BLaER1 treated with 17β-estradiol and CSF1 and Interleukin-3, amounts not matched to agents 10 nM and 100 nM (cell line): Measurements from ENCODE around the gene C12orf57.

Experiments
- H3K27ac ChIP-seq, 11 experiments: shearing (Covaris generic); formaldehyde crosslinking; 2 replicates each; pipeline ENCODE4 v1.8.1; 2022
- H3K27me3 ChIP-seq, 11 experiments: shearing (Covaris generic); formaldehyde crosslinking; 2 replicates each; pipeline ENCODE4 v1.8.1; 2022
- H3K36me3 ChIP-seq, 11 experiments: shearing (Covaris generic); formaldehyde crosslinking; 2 replicates each; pipeline ENCODE4 v1.8.1; 2022
- H3K4me1 ChIP-seq, 10 experiments: shearing (Covaris generic); formaldehyde crosslinking; 2 replicates each; pipeline ENCODE4 v1.8.1; 2022
- H3K4me2 ChIP-seq, 11 experiments: shearing (Covaris generic); formaldehyde crosslinking; 2 replicates each; pipeline ENCODE4 v1.8.1; 2022
- H3K4me3 ChIP-seq, 10 experiments: shearing (Covaris generic); formaldehyde crosslinking; 2 replicates each; pipeline ENCODE4 v1.8.1; 2022
- H3K9ac ChIP-seq, 11 experiments: shearing (Covaris generic); formaldehyde crosslinking; 2 replicates each; pipeline ENCODE4 v1.8.1; 2022
- H3K9me3 ChIP-seq, 11 experiments: shearing (Covaris generic); formaldehyde crosslinking; replicated peaks in 1 of 11; 2 replicates each; pipeline ENCODE4 v1.8.1; 2022
- H4K20me1 ChIP-seq, 11 experiments: shearing (Covaris generic); formaldehyde crosslinking; 2 replicates each; pipeline ENCODE4 v1.8.1; 2022
- Cebpa-rat ChIP-seq, 11 experiments: shearing (Covaris generic); IDR thresholded peaks; 2 replicates each; pipeline ENCODE4 v1.8.1; 2022

The C12orf57 gene

DNA sequence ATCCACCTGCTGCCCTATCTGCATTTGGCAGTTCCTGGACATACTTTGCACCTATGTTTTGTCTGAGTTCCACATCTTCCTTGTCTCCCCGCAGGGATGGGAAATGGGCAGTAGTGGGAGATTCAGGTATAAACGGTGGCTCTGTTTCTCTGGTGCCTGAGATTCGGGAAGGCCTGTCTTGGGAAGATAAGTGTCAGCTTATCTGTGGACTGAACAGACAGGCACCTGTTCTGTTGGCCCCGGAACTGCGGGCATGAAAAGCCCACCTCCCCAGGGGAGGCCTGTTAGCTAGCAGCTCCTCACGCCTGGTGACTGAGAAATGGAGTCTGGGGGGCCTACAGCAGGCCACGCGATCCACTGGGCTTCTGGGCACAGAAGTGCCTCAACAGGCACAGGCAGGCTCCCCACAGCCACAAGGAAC is 20.8 kb downstream of the C12orf57 start:
- Histone ChIP-seq H3K9me3 (no peaks in the 10 kb centered on the region), H3K4me1 (peaks cover 76 to 94% (median 85%) of the 10 kb centered on the region in 10 experiments), H3K27me3 (no peaks in the 10 kb centered on the region), H3K27ac (peak overlapping the region; percentile 33 to 95 (median 69); a peak in 21 of 22 replicates), H3K36me3 (peaks cover 53 to 71% (median 63%) of the 10 kb centered on the region in 11 experiments), H3K4me2 (peak overlapping the region; percentile 32 to 67 (median 60)), H3K4me3 (no peak overlapping the region), H4K20me1 (peaks cover 5 to 34% (median 20%) of the 10 kb centered on the region in 11 experiments; a peak in 15 of 22 replicates), H3K9ac (peak overlapping the region; percentile 46 to 98 (median 62); a peak in 20 of 22 replicates)
- TF ChIP-seq Cebpa-rat (IDR thresholded peaks at IDR 0.05) = no peak

DNA sequence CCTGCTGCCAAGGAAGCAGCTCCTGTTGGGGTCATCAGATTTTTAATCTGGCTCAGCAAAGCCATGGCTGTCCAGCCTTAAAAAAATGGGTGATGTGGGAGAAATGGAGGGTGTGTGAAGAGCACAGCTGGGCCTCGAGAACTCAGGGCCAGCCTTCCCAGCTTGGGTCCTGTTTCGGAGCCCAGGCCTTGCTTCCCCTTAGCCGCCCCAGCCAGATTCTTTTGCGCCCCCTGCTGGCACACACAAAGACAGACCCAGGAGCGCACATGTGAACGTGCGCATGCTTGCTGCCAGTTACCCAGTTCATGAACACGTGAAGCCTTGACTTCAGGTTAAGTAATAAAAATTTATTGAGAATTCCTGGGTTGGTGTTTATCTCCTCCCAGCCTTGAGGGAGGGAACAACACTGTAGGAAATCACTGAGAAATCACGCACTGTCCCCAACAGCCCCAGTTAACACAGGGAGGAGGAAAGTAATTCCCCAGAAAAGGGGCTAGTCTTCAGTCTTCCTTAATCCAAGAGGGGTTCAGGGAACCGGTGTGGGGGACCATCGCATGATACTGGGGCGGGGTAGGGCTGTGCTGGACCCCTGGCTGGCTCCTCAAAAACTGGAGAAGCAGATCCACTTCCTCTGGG is 21.3 kb downstream of the C12orf57 start:
- Histone ChIP-seq H3K36me3 (peaks cover 50 to 69% (median 62%) of the 10 kb centered on the region in 11 experiments), H3K9ac (peak overlapping the region; percentile 46 to 98 (median 62); a peak in 20 of 22 replicates)

DNA sequence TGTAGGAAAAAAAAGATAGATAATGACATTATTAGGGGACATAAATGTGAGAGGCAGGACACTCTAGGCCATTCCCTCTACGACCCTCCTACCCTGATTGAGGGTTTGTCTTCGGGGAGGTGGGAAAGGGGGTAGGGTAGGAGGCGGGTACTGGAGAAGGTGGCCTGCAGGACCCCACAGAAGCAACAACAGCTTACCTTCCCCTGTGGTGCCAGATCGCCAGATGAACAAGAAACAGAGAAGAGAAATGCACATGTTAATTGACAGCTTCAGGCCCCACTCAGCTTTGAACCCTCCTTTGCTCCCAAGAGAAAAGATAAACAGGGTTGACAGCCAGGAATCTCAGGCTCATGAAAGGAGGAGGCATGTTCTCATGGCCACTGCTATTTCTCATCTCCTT is 21.9 kb downstream of the C12orf57 start:
- H3K9ac ChIP-seq = peak overlapping the region in 10 of 11 experiments; percentile 37 to 98 (median 54); a peak in 18 of 22 replicates

More for the DNA sequence above, 21.3 kb downstream of the C12orf57 start:
- peaks cover 5 to 29% (median 20%) of the 10 kb centered on the region in 11 experiments; a peak in 15 of 22 replicates for H4K20me1 ChIP-seq
- no peaks in the 10 kb centered on the region for H3K27me3 ChIP-seq
- no peak overlapping the region for H3K4me3 ChIP-seq
- H3K27ac ChIP-seq = peak overlapping the region; percentile 33 to 95 (median 69); a peak in 21 of 22 replicates
- H3K9me3 ChIP-seq = no peaks in the 10 kb centered on the region
- peak overlapping the region; percentile 32 to 67 (median 60) for H3K4me2 ChIP-seq
- TF ChIP-seq Cebpa-rat (IDR thresholded peaks at IDR 0.05) = no peak
- peaks cover 72 to 88% (median 80%) of the 10 kb centered on the region in 10 experiments for H3K4me1 ChIP-seq

DNA sequence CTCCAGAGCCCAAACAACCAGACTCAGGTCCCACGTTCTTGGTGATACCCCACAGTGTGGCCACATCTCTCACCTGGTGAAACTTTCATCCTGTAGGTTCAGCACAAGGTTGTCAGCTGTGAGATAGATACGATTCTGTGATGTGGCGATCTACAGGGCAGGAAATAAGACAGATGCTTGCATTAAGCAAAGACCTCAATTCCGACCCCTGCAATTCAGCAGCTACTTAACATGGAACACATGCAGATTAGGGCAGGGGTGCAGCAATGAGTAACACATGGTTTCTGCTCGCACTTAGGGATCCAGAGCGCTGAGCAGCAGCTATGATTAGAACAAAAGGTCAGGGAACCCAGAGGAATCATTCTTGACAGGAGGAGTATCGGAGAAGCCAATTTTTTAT is 22.5 kb downstream of the C12orf57 start:
- H3K4me1 ChIP-seq = peaks cover 60 to 76% (median 68%) of the 10 kb centered on the region in 10 experiments
- peak overlapping the region in 1 of 11 experiments; percentile 4; a peak in 1 of 22 replicates for H3K4me2 ChIP-seq
- H3K9me3 ChIP-seq = no peaks in the 10 kb centered on the region
- H3K9ac ChIP-seq = peak overlapping the region in 9 of 11 experiments; percentile 29 to 98 (median 57); a peak in 12 of 22 replicates
- H3K27me3 ChIP-seq = no peaks in the 10 kb centered on the region
- H3K4me3 ChIP-seq = no peak overlapping the region
- no peak for TF ChIP-seq Cebpa-rat (IDR thresholded peaks at IDR 0.05)
- H3K36me3 ChIP-seq = peaks cover 40 to 60% (median 54%) of the 10 kb centered on the region in 11 experiments
- H4K20me1 ChIP-seq = peaks cover 0 to 29% (median 19%) of the 10 kb centered on the region in 11 experiments; a peak in 11 of 22 replicates
- peak overlapping the region in 2 of 11 experiments; percentile 69 to 74; a peak in 3 of 22 replicates for H3K27ac ChIP-seq

More for the DNA sequence above, 21.9 kb downstream of the C12orf57 start:
- H3K9me3 ChIP-seq = no peaks in the 10 kb centered on the region
- H3K27ac ChIP-seq = peak overlapping the region in 9 of 11 experiments; percentile 42 to 95 (median 69); a peak in 16 of 22 replicates
- peaks cover 4 to 29% (median 20%) of the 10 kb centered on the region in 11 experiments; a peak in 13 of 22 replicates for H4K20me1 ChIP-seq
- no peaks in the 10 kb centered on the region for H3K27me3 ChIP-seq
- peaks cover 67 to 83% (median 75%) of the 10 kb centered on the region in 10 experiments for H3K4me1 ChIP-seq
- no peak for TF ChIP-seq Cebpa-rat (IDR thresholded peaks at IDR 0.05)
- peaks cover 45 to 64% (median 57%) of the 10 kb centered on the region in 11 experiments for H3K36me3 ChIP-seq
- no peak overlapping the region for H3K4me3 ChIP-seq
- H3K4me2 ChIP-seq = peak overlapping the region in 10 of 11 experiments; percentile 9 to 65 (median 34); a peak in 10 of 22 replicates

DNA sequence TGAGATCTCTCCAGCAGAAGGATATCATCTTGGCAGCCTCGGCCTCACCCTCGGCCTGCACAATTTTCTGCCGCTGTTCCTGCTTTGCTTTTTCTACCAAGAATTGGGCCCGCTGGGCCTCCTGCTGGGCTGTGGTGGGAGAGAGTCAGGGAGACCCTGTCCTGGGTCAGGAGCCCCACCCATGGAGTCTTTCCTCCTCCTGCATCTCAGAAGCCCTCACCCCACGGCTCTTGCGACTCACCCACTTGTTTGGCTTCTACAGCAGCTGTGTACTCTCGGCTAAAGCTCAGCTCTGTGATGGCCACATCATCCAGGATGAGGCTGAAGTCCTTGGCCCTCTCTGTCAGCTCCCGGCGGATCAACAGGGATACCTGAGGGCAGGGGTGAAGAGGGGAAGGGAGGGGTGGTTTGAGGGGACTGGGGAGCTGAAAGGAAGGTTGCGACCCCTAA is 23.9 kb downstream of the C12orf57 start:
- no peaks in the 10 kb centered on the region for H3K27me3 ChIP-seq
- TF ChIP-seq Cebpa-rat (IDR thresholded peaks at IDR 0.05) = no peak
- H3K4me3 ChIP-seq = peak overlapping the region in 1 of 10 experiments; percentile 90; a peak in 2 of 20 replicates
- H3K27ac ChIP-seq = peak overlapping the region in 6 of 11 experiments; percentile 11 to 98 (median 94); a peak in 6 of 22 replicates
- peak overlapping the region in 7 of 11 experiments; percentile 87 to 99 (median 98); a peak in 9 of 22 replicates for H3K4me2 ChIP-seq
- peak overlapping the region; percentile 22 to 99 (median 93); a peak in 19 of 22 replicates for H3K9ac ChIP-seq
- H3K9me3 ChIP-seq = no peaks in the 10 kb centered on the region
- peaks cover 59 to 76% (median 68%) of the 10 kb centered on the region in 10 experiments for H3K4me1 ChIP-seq
- peaks cover 40 to 66% (median 57%) of the 10 kb centered on the region in 11 experiments for H3K36me3 ChIP-seq
- H4K20me1 ChIP-seq = peaks cover 0 to 29% (median 19%) of the 10 kb centered on the region in 11 experiments; a peak in 10 of 22 replicates

DNA sequence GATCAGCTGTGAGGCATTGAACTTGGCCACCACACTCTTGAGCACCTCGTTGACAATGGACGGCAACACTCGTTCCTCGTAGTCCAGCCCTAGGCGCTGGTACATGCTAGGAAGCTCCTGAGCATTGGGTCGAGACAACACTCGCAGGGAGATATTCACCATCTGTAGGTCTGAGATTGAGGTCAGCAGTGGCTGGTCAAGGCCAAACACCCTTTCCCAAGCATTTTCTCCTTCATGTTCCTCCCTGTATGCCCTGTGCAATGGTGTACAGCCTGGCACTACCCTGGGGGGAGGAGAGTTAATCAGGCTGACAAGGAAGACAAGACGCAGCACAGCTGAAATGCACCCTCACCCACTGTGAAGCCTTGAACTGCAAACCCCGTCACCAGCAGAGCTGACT is 24.6 kb downstream of the C12orf57 start:
- Histone ChIP-seq H4K20me1 (peaks cover 0 to 29% (median 19%) of the 10 kb centered on the region in 11 experiments; a peak in 10 of 22 replicates), H3K9me3 (no peaks in the 10 kb centered on the region), H3K27ac (peak overlapping the region in 9 of 11 experiments; percentile 77 to 99 (median 94); a peak in 12 of 22 replicates), H3K9ac (peak overlapping the region; percentile 90 to 99 (median 93); a peak in 21 of 22 replicates), H3K4me3 (peak overlapping the region in 9 of 10 experiments; percentile 77 to 93 (median 86); a peak in 14 of 20 replicates), H3K4me2 (peak overlapping the region; percentile 87 to 100 (median 96)), H3K27me3 (no peaks in the 10 kb centered on the region), H3K4me1 (peaks cover 57 to 76% (median 68%) of the 10 kb centered on the region in 10 experiments), H3K36me3 (peaks cover 40 to 73% (median 64%) of the 10 kb centered on the region in 11 experiments)
- no peak for TF ChIP-seq Cebpa-rat (IDR thresholded peaks at IDR 0.05)

DNA sequence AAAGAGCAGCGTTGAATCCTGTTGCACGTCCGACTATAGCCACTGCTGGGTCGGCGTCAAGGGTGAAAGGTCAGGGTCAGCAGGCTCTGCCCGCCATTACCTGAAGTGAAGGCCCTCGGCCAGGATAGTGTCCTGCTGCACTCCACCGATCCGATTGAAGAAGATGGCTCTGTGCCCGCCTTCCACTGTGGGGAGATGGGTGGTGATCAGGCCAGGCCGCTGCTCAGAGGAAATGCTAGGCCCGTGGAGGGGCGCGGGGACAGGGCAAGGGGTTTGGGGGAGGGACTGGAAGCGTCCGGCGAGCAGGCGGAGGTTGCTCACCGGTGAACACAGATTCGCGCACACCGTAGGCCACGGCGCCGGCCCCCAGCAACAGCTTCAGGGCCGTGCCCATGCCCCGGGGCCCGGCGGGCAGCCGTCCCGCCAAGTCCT is 26.3 kb downstream of the C12orf57 start:
- no peaks in the 10 kb centered on the region for H3K27me3 ChIP-seq
- peak overlapping the region; percentile 70 to 93 (median 84) for H3K4me3 ChIP-seq
- peak overlapping the region; percentile 87 to 100 (median 96) for H3K4me2 ChIP-seq
- H3K9ac ChIP-seq = peak overlapping the region; percentile 90 to 99 (median 93)
- no peaks in the 10 kb centered on the region for H3K9me3 ChIP-seq
- no peak for TF ChIP-seq Cebpa-rat (IDR thresholded peaks at IDR 0.05)
- H4K20me1 ChIP-seq = peaks cover 0 to 29% (median 19%) of the 10 kb centered on the region in 11 experiments; a peak in 10 of 22 replicates
- H3K27ac ChIP-seq = peak overlapping the region; percentile 72 to 99 (median 94)
- H3K36me3 ChIP-seq = peaks cover 53 to 76% (median 68%) of the 10 kb centered on the region in 11 experiments
- H3K4me1 ChIP-seq = peaks cover 42 to 60% (median 53%) of the 10 kb centered on the region in 10 experiments

DNA sequence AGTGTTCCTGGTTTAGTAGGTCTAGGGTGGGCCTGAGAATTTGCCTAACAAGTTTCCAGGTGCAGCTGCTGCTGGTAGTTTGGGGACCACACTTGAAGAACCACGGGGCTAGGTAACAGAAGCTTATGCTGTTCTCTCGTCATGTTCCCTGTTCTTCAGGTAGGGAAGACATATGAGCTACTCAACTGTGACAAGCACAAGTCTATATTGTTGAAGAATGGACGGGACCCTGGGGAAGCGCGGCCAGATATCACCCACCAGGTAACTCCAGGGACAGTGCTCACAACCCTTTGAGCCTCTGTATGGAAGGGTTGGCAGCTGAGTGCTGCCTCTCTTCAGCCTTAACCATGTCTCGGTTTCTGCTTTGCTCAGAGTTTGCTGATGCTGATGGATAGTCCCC is 30.4 kb downstream of the C12orf57 start:
- Histone ChIP-seq H3K27ac (no peak overlapping the region), H3K36me3 (peaks cover 54 to 76% (median 68%) of the 10 kb centered on the region in 11 experiments), H3K4me2 (no peak overlapping the region; a peak in 1 of 22 replicates), H3K4me3 (no peak overlapping the region), H4K20me1 (peaks cover 0 to 32% (median 4%) of the 10 kb centered on the region in 11 experiments; a peak in 11 of 22 replicates), H3K27me3 (no peaks in the 10 kb centered on the region), H3K4me1 (peaks cover 21 to 32% (median 24%) of the 10 kb centered on the region in 10 experiments), H3K9ac (peak overlapping the region in 4 of 11 experiments; percentile 6 to 34 (median 24); a peak in 4 of 22 replicates), H3K9me3 (no peaks in the 10 kb centered on the region)
- no peak for TF ChIP-seq Cebpa-rat (IDR thresholded peaks at IDR 0.05)
